AG04450 (cell line): ENCODE results near the gene OR14K1. TPM values are rescaled to one million over a fixed set of nuclear protein-coding genes. Genes with fewer than 3 reads are reported as not detected.
"Not testable (repeated sequence)": the region's sequence is repeated elsewhere in the genome, so short reads cannot be mapped to it uniquely, and the experiment has no call there.

Experiments
- CTCF ChIA-PET: fragments of 300-600, 350-600 bp; formaldehyde crosslinking; extraction: SDS; loops from one replicate; lab custom pipeline; 2022; ENCODE audit warnings: antibody characterized with exemption, inconsistent platforms; lab: Charles Lee
- POLR2A ChIA-PET: fragments of 350-600 bp; formaldehyde crosslinking; extraction: SDS; loops from one replicate; lab custom pipeline; 2021; ENCODE audit warnings: antibody characterized with exemption, inconsistent platforms; lab: Yijun Ruan, JAX
- DNase-seq: peaks from one replicate; pipeline ENCODE4 v3.0.0-alpha.2; 2011; ENCODE audit warnings: low read depth, low spot score
- H3K27ac ChIP-seq: one replicate; pipeline ENCODE4 v1.5.1; 2012; ENCODE audit warnings: low read depth, low read length, control low read depth
- H3K27me3 ChIP-seq: one replicate; pipeline ENCODE4 v1.6.0; 2012; ENCODE audit warnings: low read length; ENCODE audit not compliant: control insufficient read depth, insufficient read depth
- H3K4me3 ChIP-seq: 2 replicates; pipeline ENCODE4 v1.5.1; 2011; ENCODE audit warnings: mild to moderate bottlenecking, low read depth, low read length, control low read depth
- H3K9me3 ChIP-seq: 2 replicates; pipeline ENCODE4 v1.5.1; 2012; ENCODE audit warnings: low read length; ENCODE audit not compliant: control insufficient read depth, insufficient read depth
- CTCF ChIP-seq: IDR thresholded peaks from 2 replicates; pipeline ENCODE4 v1.5.1; 2011; ENCODE audit warnings: low read depth, low read length, control low read depth, inconsistent platforms
- polyA plus RNA-seq: library from polyadenylated mRNA; depleted of rRNA; stranded (reverse); fragments of >200 nt; gene quantifications from 2 replicates; pipeline ENCODE4 v1.2.3, GENCODE V29; 2011

Gene OR14K1
- polyA plus RNA-seq, 1 experiment: not detected

- TF ChIP-seq CTCF: no peak
- no peak for DNase-seq
- Histone ChIP-seq H3K4me3 (no peak overlapping the region), H3K9me3 (peaks cover 27% of the 10 kb centered on the region), H3K27ac (no peak overlapping the region), H3K27me3 (no peaks in the 10 kb centered on the region)
- CTCF ChIA-PET: no interaction called here
- POLR2A ChIA-PET: no interaction called here
These were observed 9.2 kb downstream of the OR14K1 start for GRCh38 chr1:247747616-247748015.

- Histone ChIP-seq H3K4me3 (no peak within 1 kb of the TSS), H3K27ac (no peak within 1 kb of the TSS), H3K27me3 (no peaks in the 10 kb centered on the region), H3K9me3 (peaks cover 26% of the 10 kb centered on the region)
- ChIA-PET POLR2A (no interaction called here), CTCF (no interaction called here)
- TF ChIP-seq CTCF: no peak
- no peak for DNase-seq
These were observed 9.6 kb downstream of the OR14K1 start, which contains the start of gene OR14A2 for GRCh38 chr1:247748041-247748440. Gene OR14A2 (minus strand): TSS chr1:247748141.

GRCh38 chr1:247749870-247750269 lies 11.5 kb downstream of the OR14K1 start:
- no peak overlapping the region for H3K27ac ChIP-seq
- H3K4me3 ChIP-seq: no peak overlapping the region
- CTCF ChIA-PET: no interaction called here
- no peak for DNase-seq
- POLR2A ChIA-PET: no interaction called here
- H3K9me3 ChIP-seq: peaks cover 23% of the 10 kb centered on the region
- TF ChIP-seq CTCF: no peak
- H3K27me3 ChIP-seq: no peaks in the 10 kb centered on the region

- POLR2A ChIA-PET, DNase-seq, H3K27ac ChIP-seq, H3K27me3 ChIP-seq, H3K4me3 ChIP-seq, CTCF ChIA-PET: not testable (repeated sequence)
- H3K9me3 ChIP-seq: peaks cover 23% of the 10 kb centered on the region
These were observed 15.9 kb downstream of the OR14K1 start for GRCh38 chr1:247754311-247754710.

- Histone ChIP-seq H3K9me3 (peaks cover 11% of the 10 kb centered on the region; the same call in 1 of the 2 replicates), H3K4me3 (no peak within 1 kb of the TSS), H3K27me3 (no peaks in the 10 kb centered on the region), H3K27ac (no peak within 1 kb of the TSS)
- TF ChIP-seq CTCF: no peak
- DNase-seq: no peak
- ChIA-PET CTCF (no interaction called here), POLR2A (no interaction called here)
These were observed 22.0 kb downstream of the OR14K1 start, which contains the start of gene OR1C1 for GRCh38 chr1:247760456-247760855. Gene OR1C1 (minus strand): TSS chr1:247760556. CDS start chr1:247758406, 2,150 bp downstream.
